GM18868 (cell line): ENCODE results near the gene CCNE1.
"Not testable (repeated sequence)": the region's sequence is repeated elsewhere in the genome, so short reads cannot be mapped to it uniquely, and the experiment has no call there.

ENCODE experiments used
- ATAC-seq: cut with Tn5 transposase; IDR thresholded peaks from one replicate; pipeline ENCODE4 v1.9.1; 2021; ENCODE audit warnings: mild to moderate bottlenecking, moderate library complexity; ENCODE audit not compliant: unreplicated experiment

Gene CCNE1

DNA sequence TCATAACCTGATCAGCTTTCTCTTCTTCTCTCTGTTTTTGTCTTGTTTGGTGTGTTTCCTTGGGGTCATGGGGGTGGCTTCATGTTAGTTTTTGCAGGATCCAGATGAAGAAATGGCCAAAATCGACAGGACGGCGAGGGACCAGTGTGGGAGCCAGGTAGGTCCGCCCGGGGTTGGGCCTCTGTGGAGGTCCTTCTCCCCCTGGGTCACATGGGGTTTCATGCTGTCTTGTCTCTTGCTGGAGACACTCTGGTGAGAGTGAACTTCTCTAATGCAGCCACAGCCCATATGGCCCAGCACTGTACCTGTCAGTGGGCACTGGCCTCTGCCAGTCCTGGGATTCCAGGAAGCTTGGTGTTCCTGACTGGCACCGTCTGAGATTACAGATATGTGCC, 1.1 kb downstream of the CCNE1 start:
- no peak for ATAC-seq

DNA sequence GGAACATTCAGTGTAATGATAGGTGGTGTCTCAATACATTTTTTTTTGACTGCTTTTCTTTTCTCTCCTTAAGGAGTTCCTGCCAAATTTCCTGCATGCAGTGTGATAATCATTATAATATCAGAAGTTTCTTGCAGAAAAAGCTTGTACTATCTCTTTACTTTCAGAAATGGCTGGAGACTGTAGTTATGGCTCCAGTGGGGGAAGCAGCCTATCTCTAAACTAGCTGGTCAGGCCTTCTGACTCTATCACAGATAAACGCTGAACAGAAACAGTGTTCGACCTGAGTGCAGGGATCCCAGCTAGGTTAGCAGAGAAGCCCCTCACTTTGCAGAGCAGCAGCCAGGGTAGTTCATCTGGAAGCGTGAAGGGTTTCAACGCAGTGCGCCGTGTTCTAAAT, 1.9 kb downstream of the CCNE1 start:
- ATAC-seq: no peak

DNA sequence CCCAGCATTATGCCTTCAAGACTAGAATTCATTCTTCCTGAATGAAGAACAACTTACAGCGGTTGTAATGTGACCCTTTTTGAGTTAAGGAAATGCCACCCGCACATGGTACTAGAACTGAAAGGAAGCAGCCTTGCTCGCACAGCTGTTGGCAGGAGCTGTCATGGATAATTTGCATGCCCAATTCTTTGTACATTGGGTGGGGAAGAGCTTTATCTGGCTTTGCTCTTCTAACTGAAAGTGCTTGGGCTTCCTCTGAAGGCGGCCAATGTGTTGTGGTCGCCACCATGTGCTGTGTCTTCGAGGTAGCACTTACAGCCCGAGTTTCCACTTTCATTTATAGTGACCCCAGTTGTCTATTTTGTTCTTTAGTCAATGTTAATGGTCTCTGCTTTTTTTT, 3.4 kb downstream of the CCNE1 start:
- ATAC-seq: no peak

DNA sequence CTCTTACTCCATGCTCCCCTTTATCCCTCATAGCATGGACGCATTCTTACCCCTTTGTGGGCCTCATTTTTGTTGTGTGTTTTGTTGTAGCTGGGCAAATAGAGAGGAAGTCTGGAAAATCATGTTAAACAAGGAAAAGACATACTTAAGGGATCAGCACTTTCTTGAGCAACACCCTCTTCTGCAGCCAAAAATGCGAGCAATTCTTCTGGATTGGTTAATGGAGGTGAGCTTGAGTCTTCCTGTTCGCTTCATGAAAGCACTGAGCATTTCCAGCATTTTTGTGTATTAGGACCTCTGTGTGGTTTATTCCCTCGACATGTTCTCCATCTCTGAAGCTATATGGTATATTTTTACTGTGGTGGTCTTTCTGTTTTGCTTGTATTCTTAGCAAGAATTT, 5.5 kb downstream of the CCNE1 start:
- no peak for ATAC-seq

DNA sequence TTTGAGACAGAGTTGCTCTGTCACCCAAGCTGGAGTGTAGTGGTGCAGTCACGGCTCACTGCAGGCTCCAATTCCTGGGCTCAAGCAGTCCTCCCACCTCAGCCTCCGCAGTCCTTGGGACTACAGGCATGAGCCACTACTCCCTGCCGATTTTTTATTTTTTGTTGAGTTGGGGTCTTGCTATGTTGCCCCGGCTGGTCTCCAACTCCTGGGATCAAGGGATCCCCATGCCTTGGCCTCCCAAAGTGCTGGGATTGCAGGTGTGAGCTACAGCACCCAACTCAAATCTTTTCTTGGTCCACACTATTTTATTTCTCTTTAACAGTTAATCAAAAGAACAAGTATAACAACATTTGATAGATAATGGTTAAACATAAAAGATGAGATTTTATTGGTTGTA, 7.5 kb downstream of the CCNE1 start:
- no peak for ATAC-seq

DNA sequence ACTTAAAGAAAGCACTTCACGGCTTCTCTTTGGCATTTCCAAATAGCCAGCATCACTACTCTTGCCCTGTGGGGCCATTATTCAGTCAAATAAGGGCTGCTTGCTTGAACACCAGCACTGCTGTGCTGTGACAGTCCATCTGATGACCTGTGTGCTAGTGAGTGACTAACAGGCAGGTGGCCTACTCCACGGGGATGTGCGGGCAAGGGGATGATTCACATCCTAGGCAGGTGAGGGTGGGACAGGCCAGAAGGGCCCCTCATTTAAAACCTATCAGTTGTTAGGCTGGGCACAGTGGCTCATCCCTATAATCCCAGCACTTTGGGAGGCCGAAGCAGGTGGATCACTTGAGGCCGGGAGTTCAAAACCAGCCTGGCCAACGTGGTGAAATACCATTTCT, 8.2 kb downstream of the CCNE1 start:
- ATAC-seq: no peak

DNA sequence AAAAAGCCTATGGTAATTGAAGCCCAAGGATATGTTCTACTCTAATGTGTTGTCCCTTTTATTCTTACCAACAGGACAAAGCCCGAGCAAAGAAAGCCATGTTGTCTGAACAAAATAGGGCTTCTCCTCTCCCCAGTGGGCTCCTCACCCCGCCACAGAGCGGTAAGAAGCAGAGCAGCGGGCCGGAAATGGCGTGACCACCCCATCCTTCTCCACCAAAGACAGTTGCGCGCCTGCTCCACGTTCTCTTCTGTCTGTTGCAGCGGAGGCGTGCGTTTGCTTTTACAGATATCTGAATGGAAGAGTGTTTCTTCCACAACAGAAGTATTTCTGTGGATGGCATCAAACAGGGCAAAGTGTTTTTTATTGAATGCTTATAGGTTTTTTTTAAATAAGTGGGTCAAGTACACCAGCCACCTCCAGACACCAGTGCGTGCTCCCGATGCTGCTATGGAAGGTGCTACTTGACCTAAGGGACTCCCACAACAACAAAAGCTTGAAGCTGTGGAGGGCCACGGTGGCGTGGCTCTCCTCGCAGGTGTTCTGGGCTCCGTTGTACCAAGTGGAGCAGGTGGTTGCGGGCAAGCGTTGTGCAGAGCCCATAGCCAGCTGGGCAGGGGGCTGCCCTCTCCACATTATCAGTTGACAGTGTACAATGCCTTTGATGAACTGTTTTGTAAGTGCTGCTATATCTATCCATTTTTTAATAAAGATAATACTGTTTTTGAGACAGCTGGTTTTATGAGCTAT, 12.0 kb downstream of the CCNE1 start:
- ATAC-seq: no peak

DNA sequence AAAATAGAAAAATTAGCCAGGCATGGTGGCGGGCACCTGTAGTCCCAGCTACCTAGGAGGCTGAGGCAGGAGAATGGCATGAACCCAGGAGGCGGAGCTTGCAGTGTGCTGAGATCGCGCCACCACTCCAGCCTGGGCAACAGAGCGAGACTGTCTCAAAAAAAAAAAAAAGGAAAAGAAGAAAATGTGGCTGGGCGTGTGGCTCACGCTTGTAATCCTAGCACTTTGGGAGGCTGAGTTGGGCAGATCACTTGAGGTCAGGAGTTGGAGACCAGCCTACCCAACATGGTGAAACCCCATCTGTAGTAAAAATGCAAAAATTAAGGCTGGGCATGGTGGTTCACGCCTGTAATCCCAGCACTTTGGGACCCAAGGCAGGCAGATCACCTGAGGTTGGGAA, 13.5 kb downstream of the CCNE1 start:
- ATAC-seq: not testable (repeated sequence)

DNA sequence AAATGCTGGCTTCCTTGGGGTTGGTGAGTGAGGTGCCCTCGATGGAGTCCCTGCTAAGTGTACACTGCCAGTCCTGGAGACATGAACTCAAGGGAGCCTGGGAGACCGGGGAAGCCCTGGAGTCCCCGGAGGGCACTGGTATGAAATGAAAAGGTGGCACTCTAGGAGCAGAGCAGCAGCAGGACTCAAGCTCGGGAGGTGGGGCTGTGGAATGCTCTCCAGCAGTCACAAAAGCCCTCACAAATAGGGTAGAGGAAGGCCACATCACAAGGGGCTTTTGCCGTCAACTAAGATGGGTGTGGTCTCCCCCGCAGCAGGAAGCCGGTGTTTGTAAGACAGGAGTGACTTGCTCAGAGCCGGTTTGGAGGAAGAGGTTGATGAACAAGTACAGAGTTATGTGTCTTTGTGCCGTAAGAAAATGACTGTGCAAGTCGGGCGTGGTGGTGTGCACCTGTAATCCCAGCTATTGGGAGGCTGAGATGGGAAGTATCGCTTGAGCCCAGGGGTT, 19.3 kb downstream of the CCNE1 start:
- peak; percentile 40 for ATAC-seq

DNA sequence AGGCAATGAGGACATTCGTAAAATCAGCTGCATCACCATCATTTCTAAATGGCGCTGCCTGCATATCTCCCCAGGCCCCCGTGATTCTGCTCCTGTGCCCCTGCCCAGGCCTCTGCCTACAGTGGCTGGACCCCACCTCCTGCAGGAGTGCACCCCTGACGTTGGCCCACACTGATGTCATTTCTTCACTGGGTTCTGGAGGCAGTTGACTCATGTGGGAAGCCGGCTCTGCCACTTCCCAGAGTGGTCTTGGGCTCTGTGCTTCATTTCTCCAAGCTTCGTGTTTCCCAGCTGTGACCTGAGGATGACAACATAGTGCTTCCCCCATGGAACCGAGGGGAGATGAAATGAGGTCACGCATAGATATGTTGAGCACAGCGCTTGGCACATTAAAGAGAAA, 19.9 kb downstream of the CCNE1 start:
- ATAC-seq: no peak

DNA sequence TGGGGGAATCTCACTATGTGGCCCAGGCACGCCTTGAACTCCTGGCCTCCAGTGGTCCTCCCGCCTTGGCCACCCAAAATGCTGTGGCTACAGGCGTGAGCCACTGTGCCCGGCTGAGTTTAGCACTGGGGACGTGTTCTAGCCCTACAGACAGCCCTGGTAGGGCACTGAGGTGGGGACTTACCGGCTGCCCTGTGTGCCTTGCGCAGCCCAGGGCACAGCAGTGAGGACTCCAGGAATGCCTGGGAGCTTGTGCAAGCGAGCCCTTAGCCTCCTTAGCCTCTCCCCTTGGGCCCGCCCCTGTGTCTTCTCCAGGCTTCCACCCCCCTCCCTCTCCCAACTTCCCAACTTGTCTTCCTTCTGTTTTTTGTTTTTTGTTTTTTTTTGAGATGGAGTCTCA, 21.0 kb downstream of the CCNE1 start:
- no peak for ATAC-seq

DNA sequence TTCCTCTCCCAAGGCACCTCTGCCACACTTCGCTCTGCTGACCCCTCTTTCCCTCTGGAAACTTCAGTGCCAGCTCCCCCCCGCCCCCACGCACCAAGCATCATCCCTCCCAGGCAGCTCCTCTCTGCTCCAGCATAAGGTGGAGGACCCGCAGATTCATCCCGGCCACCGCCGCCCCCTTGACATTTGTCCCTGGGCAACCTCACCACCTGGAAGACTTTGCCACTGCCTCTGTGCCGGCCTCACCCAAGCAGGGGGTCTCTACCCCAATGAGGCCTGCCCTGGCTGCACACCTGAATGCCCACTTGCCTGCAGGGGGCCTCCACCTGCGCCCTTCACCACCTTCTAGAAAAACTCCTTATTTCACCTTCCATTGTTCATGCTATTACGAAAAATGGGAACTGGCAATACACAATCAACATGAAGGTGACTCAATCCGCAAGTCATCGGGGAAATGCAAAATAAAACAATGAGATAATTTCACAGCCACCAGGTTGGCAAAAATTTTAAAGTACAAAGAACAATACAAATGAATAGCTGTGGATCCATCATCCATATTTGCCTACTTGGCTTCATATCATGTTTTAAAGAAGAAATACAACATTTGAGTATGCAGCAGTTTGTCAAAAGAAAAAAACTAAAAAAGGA, 21.9 kb downstream of the CCNE1 start:
- ATAC-seq: no peak

DNA sequence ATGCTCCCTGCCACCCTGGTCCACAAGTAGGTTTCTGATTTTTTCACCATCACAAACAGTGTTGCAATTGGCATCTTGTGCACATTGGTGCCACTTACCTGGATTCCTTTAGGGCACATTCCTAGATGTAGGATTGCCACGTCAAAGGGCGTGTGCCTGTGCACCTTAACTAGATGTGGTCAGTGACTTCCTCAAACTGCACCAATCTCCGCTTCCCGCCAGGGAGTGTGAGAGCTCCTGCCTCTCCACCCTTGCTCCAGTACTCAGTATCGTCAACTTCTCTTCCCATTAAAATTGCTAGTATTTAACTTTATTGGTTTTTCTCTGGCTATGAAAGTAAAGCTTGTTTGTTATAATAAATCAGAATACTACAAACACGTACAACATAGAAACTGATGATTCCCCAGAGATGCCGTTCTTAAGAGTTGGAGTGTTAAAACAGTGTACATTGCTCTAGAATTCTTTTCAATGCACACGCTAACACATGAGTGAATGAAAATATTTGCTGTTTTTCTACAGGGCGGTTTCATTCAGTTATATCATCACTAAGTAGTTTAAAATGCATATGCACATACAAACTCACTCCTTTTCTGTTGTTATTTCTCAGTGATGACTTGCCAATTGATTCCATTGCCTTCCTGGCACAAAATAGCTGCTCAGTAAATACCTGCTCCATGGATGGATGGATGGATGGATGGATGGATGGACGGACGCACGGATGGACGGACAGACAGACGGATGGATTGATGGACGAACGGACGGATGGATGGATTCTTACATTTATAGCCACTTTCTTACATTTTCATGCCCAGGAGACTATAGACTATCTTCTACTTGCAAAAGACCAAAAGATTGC, 23.4 kb downstream of the CCNE1 start:
- no peak for ATAC-seq

DNA sequence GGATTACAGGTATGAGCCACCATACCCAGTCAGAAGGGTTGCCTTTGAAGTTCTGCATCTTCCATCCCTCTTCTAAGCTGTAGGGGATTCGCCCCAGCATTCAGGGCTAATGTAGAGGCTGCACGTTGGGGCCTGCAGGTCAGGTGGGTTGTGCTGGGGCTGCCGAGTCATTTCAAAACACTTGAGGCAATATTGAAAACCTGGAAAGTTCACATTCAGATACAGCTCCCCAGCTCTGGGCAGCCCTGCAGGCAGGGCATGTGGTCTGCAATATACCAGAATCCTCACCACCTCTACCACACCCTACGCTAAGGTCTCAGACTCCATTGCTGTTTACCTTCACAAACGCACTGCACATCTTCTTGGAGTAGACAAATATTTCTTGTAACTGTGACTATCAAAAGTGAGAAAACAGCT, 24.6 kb downstream of the CCNE1 start:
- peak; percentile 66 for ATAC-seq

DNA sequence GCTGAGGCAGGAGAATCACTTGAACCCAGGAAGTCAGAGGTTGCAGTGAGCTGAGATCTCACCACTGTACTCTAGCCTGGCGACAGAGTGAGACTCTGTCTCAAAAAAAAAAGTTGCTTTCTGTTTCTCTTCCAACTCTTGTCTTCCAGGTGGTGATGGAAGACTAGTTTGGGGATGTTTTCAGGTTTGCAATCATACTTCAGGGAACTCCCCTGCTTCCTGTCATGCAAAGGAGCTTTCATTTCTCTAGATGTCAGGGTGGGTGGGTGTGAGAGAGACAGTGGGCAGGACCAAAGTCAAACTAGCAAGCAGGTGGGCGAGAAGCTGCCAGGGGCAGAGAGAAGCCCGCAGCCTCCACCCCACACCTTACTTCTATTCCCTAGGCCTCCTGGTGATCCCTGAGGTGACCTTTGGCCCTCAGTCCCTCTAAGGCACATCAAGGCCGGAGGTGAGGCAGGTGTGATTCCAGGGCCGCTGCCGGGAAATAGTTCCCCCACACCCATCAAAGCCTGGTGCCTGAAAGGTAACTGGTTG, 25.7 kb downstream of the CCNE1 start:
- ATAC-seq: peak; percentile 78

DNA sequence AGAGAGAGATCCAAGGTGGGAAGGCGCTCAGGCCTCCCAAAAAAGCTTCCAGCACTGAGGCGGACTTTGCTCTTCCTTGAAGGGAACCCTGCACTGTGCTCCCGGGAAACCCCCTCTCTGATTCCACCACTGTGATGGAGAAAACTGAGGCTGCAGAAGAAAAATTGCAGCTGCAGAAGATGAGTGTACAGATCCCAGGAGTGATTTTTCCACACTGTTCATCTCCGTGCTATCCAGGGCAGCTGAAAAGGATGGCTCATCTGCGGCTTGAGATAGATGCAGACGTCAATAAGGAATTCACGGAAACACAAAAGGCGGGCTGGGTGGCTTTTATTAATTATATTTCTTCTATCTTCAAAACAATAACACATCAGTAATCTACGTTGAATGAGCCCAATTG, 26.2 kb downstream of the CCNE1 start:
- ATAC-seq: no peak

DNA sequence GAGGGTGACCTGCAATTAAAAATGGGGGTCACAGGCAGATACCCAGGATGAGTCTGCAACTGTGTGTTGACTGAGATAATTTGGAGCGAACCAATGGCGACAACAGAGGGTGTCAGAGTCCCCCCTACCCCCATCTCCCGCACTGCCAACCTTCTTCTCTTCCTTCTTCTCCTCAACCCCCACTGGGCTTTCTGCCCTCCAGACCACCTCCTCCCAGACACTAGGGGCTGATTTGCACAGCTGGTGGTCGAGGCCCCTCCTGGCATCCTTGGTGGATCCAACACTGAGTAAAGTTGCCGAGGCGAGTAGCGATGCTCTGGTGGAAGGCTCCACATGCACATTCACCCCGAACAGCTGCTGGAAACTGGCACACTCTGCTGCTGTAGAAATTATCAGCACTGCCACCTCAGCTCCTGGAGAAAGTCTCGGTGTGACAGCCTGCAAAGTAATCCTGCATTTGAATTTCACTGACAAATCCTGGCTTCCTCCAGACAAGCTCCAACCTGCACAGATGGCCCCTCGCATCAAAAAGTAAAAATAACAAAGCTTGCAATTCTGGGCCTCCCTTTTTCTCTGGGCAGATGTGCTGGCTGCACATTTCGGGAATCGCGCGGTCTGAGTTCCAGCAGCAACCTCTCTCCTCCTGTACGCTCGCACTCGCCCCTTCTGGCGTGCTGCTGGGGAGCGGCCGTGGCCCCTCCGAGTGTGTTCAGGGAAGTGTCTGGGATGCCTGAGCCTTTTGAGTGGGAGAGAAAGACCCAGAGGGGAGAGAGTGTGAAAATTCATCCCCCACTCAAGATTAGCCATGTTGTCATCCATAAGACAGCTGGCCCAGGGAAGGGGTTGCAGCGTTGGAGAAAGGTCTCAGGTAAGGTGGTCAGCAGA, 28.5 kb downstream of the CCNE1 start:
- ATAC-seq: no peak

DNA sequence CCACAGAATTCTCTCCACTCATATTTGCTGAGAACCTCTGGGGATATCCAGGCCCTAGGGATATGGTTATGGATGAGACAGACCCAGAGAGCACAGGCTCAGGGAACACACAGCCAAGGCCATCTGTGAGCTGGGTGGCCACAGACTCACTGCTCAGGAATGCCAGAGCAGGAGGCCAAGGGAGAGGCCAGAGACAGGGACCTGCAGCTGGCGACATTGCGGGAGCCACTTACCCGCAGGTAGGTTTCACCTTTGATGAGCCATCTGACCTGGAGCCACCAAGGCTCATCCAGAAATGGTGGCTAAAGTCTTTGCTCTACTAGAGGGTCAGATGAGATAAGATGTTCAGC, 29.4 kb downstream of the CCNE1 start:
- no peak for ATAC-seq

DNA sequence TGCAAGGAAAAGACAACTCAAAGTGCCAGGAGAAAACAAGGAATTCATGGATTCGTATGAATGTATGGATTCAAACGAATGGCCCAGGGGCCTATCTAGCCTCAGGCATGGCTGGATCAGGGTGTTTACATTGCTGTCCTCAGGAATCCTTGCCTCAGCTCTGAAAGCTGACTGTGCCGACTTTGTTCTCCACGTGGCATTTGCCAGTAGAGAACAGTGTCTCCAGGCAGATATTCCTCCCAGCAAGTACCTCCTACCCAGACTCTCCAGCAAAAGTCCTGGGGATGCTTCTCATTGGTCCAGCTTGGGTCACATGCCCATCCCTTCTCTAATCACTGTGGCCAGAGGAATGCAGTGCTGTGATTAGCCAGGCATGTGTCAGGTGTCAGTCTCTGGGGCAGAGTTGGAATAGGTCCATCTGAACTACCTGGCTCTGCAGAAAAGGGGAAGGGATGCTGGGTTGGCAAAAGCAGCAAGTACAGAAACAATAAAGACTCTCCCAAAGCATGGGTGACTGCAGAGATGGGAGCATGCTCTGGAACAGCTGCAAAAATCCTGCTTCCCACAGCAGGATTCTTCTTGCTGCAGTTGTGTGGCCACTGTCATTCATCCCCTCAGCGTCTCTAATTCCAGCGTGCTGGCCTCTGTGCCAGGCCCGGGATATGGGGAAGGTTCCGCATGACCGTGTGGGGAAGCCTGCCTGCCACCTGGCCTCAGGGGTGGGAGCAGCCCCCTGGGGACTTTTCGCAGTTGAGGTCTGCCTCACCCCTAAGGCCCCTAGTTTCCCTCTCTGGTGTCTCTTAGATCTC, 30.0 kb downstream of the CCNE1 start:
- ATAC-seq: no peak
